Measurements from ENCODE around the gene FAM185A.

DNA sequence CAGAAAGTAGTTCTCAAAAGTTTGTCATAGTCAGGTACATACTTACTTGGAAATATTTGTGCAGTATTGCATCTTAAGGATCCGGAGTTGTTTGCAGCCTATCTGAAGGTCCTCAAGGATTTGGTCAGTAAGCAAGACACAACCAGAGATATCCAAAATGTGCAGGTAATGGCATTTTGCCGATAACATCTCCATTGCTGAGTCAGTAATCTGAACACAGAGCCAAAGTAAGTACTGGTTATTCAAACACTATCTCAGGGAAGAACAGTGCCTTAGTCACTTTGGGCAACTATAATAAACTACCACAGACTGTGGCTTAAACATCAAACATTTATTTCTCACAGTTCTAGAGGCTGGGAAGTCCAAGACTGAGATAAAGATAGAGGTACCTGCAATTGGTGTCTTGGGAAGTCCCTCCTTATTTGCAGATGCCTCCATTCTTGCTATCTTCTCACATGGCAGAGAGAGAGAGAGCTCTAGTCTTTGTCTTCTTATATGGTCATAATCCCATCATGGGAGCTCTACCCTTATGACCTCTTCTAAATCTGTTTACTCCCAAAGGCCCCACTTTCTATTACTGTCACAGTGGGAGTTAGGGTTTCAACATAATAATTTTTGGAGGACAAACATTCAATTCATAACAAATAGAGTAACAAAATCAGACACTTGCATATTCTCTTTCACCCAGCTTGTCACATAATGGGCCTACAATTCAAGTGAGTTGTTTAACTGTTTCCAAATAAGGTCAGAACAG, 73.4 kb downstream of the FAM185A start:
- TF ChIP-seq, protein P1, sequence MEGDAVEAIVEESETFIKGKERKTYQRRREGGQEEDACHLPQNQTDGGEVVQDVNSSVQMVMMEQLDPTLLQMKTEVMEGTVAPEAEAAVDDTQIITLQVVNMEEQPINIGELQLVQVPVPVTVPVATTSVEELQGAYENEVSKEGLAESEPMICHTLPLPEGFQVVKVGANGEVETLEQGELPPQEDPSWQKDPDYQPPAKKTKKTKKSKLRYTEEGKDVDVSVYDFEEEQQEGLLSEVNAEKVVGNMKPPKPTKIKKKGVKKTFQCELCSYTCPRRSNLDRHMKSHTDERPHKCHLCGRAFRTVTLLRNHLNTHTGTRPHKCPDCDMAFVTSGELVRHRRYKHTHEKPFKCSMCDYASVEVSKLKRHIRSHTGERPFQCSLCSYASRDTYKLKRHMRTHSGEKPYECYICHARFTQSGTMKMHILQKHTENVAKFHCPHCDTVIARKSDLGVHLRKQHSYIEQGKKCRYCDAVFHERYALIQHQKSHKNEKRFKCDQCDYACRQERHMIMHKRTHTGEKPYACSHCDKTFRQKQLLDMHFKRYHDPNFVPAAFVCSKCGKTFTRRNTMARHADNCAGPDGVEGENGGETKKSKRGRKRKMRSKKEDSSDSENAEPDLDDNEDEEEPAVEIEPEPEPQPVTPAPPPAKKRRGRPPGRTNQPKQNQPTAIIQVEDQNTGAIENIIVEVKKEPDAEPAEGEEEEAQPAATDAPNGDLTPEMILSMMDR (IDR thresholded peaks at IDR 0.05): no peak
- TF ChIP-seq POLR2A (IDR thresholded peaks at IDR 0.05): no peak

All from stomach (tissue), 4 donors.